ENCODE results near the gene SHROOM2.

Gene SHROOM2

GRCh38 chrX:9957743-9958142 is 171.5 kb downstream of the SHROOM2 start:
- DNase-seq, result no peak

DNA sequence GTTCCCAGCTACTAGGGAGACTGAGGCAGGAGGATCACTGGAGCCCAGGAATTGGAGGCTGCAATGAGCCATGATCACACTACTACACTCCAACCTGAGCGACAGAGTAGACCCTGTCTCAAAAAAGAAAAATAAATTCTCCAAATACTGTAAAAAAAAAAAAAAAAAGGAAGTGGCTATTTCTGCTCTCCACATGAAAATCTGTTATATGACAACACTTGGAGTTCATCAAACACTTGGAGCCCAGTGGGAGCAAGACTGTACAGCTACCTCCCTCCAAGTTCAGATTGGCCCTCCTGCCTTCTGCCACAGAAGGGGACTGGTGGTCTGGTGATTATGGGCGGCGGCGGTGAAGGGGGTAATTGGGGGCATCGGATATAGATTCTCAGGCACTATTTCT is 172.0 kb downstream of the SHROOM2 start:
- DNase-seq, result no peak

DNA sequence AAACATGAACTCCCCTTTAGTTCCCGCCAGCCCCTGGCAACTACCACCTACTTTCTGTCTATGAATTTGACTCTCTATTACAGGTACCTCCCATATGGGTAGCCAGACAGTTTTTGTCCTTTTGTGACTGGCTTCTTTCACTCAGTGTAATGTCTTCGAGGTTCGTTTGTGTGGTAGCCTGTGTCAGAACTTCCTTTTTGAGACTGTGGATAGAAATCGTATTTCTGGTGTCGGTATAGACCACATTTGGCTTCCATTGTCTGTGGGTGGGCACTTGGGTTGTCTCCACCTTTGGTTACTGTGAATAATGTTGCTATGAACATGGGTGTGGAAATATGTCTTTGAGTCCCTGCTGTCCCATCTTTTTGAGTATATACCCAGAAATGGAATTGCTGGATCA is 175.5 kb downstream of the SHROOM2 start:
- no peak for DNase-seq

DNA sequence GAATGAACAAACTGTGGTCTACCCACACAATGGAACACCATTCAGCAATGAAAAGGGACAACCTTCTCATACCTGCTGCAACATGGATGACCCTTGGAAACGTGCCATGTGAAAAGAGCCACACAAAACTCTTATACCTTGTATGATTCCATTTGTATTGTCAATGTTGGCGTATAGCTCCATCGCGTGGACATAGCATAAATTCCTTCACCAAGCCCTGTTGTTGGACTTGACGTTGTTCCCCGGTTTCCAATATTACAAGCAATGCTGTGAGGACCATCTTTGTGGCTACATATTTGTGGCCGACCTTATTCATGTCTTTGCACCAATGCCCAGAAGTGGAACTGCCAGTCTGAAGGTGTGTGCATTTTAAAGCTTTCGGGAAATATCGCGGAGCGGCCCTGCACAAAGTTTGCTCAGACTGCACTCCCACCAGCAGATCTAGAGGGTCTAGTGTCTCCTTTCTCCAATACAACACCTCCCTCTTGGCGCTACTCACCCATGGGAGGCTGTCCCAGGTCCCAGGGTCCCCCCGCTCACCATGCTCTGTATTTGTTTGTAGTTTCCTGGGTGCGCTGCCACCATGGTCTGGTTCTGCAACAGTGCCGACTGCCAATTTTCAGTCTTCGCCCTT is 180.7 kb downstream of the SHROOM2 start, which contains the start of gene CLDN34:
TSS of gene CLDN34 (plus strand) at position 584 of the 634 bp plus-strand sequence. CDS start at position 584, 0 bp downstream.
- no peak for DNase-seq

GRCh38 chrX:9977635-9978034 is 191.4 kb downstream of the SHROOM2 start:
- DNase-seq, result no peak

DNA sequence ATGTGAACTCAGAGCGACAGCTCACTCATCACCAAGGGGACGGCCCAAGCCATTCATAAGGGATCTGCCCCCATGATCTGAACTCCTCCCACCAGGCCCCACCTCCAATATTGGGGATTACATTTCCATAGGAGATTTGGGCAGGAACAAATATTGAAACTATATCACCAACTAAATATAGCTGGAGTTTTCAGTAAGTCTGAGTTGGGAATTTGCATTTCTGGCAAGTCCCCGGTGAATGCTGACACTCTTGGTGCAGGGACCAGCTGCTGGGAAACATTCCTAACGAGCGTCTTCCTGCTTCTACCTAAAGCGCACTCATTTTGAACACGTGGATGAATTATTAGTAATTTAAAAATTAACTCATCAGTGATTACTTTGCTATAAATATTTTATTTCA is 194.2 kb downstream of the SHROOM2 start:
- DNase-seq, result no peak

- no peak for DNase-seq
These were observed 194.7 kb downstream of the SHROOM2 start for GRCh38 chrX:9980927-9981326.

DNA sequence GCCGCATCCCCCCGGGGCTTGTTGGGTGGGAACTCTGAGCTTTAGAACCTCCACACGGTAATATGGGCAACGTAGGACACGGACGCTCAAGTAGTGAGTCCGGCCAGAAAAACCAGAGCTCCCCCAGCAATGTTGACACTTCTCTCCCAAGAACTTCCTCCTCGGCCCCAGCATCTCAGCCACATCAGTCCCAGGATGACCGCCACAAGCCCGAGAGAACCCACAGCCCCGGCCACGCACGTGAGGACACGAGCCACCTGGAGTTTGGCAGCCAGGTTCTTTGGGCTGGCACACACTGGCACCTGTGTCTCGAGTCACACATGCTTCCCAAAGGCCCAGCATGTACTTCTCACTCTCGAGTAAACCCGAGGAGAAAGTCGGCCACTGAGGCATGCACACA is 197.2 kb downstream of the SHROOM2 start:
- no peak for DNase-seq

DNA sequence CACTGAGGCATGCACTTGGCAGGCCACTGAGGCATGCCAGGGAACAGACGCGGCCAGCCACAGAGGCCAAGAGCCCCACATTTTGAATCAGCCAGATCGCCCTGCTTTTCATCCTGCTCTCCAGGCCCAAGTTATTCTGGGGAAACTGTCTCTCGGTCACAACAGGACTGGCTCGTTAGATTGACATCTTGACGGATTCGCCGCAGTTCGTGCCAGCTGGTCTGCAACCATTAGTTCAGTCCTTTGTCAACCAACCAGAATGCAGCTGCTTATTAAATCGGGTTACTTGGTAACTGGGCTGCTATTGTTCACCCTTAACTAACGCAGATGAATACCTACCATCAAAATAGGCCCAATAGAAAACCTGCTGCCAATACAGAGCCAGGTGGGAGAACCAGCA is 197.6 kb downstream of the SHROOM2 start:
- no peak for DNase-seq

GRCh38 chrX:9988762-9989161 is 202.5 kb downstream of the SHROOM2 start:
- no peak for DNase-seq

- no peak for DNase-seq
These were observed 205.8 kb downstream of the SHROOM2 start for GRCh38 chrX:9992061-9992460.

GRCh38 chrX:9992724-9993123 is 206.5 kb downstream of the SHROOM2 start:
- no peak for DNase-seq

DNA sequence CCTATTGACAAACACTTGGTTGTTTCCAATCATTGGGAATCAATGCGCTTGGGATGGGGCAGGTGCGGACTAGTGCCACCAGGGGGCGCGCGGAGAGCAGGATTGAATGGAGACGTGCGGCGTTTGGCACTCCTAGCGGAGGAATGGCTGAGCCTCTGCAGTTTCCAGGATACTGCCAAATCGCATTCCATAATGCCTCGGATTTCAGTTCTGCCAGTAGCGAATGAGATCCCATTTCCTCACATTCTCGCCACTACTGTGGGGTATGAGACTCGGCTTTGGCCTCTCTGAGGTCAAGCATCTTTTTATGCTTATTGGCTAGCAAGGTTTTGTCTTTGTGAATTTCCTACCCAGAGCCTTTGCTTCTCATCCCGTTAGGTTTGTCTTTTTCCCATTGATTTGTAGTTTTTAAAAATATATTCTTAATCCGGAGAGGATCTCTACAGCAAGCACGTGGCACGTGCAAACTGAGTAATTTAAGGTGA is 209.7 kb downstream of the SHROOM2 start:
- peak; percentile 85 to 91 for DNase-seq

GRCh38 chrX:9997041-9997440 is 210.8 kb downstream of the SHROOM2 start:
- DNase-seq, result no peak

GRCh38 chrX:9997524-9997923 is 211.3 kb downstream of the SHROOM2 start:
- DNase-seq, result peak; percentile 72 to 76
